Measurements from ENCODE around the gene MTHFR. TPM values are rescaled to one million over a fixed set of nuclear protein-coding genes. Genes with fewer than 3 reads are reported as not detected.

The MTHFR gene
- total RNA-seq, 1 experiment from 2014 or later = 18.2 TPM

DNA sequence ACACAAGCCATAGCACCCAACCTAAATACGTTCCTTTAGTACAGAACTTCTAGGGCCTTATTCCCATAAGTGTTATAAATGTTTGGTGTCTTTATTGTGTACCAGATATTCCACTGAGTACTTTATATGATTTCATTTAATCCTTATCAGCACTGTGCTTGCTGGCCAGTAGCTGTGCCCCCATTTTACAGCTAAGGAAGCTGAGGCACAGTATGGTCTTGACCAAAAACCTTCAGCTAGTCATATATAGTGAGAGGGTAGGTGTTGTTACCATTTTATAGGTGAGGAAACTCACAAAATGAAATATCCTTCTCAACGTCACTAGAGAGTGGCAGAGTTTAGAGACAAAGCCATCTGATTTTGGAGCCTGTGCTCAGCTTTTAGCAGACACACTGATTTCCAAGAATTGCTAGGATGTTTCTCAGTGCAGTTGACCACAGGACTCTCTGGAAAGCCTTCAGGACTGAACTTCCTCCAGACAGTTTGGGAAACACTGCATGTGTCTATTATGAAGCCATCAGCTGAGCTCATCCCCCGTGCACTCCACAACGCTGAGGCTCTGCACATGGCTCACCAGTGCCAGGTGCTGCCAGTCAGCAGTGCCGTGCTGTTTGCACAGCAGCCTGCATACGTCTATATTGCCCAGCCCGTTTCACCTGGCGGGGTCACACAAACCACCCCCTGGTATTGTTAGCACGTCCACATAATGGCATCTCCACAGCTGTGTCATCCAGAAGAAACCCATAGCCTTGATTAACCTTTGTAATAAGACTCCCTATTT is 26.4 kb upstream of the MTHFR start:
- H4K5ac ChIP-seq (ENCODE audit: insufficient read length, low read depth, low read length) = no peak overlapping the region
- no peak overlapping the region for H3K4ac ChIP-seq (ENCODE audit: low read depth, low read length)
- H3K4me2 ChIP-seq (ENCODE audit: insufficient read depth, insufficient read length, low read length) = no peak overlapping the region
- H3K18ac ChIP-seq (ENCODE audit: insufficient read length, low read depth, low read length) = no peak overlapping the region
- no peak overlapping the region for H2BK12ac ChIP-seq (ENCODE audit: insufficient read length, low read depth, low read length)
- H3K56ac ChIP-seq (ENCODE audit: insufficient read length, low read depth, low read length) = no peak overlapping the region
- H3K9ac ChIP-seq (ENCODE audit: extremely low read depth, insufficient read length, low read length) = no peak overlapping the region
- no peak overlapping the region for H3K23ac ChIP-seq (ENCODE audit: insufficient read length, low read depth, low read length)
- no peak overlapping the region for H2AFZ ChIP-seq (ENCODE audit: low read length)
- DNase-seq = no peak
- Mint-ChIP-seq H3K9me3 (no peaks in the 10 kb centered on the region), H3K27me3 (ENCODE audit: low read depth) (no peaks in the 10 kb centered on the region), H3K4me3 (no peak overlapping the region), H3K36me3 (ENCODE audit: insufficient read depth in 1 of 3, low read depth in 3 of 3) (peaks cover 40 to 89% (median 61%) of the 10 kb centered on the region in 3 experiments), H3K27ac (no peak overlapping the region), H3K4me1 (no peaks in the 10 kb centered on the region)
- no peak overlapping the region for H4K8ac ChIP-seq (replicated peaks; ENCODE audit: insufficient read length, low read depth, low read length)
- no peak overlapping the region for H4K91ac ChIP-seq (ENCODE audit: insufficient read length, low read depth, low read length)
- no CpG with 5 or more reads among the region's 9 CpGs for WGBS (ENCODE audit: extremely low coverage, insufficient read length, low lambda C conversion rate)
- H2BK5ac ChIP-seq (ENCODE audit: insufficient read length, low read length) = no peak overlapping the region
- H3K27me3 ChIP-seq (ENCODE audit: insufficient read depth, low read length) = no peaks in the 10 kb centered on the region
- TF ChIP-seq CTCF (conservative IDR thresholded peaks at IDR 0.05) = no peak
- no peaks in the 10 kb centered on the region for H4K20me1 ChIP-seq (ENCODE audit: control insufficient read depth, insufficient read depth, insufficient read length)
- no peak overlapping the region for H3K27ac ChIP-seq (ENCODE audit: insufficient read length, low read depth, low read length)
- H3K79me1 ChIP-seq (ENCODE audit: insufficient read depth, low read depth, low read length, poor library complexity, severe bottlenecking) = no peaks in the 10 kb centered on the region
- H3T11ph ChIP-seq (ENCODE audit: low read length) = no peak overlapping the region
- no peaks in the 10 kb centered on the region for H3K79me2 ChIP-seq (ENCODE audit: insufficient read depth, low read length)
- no peak overlapping the region for H3K14ac ChIP-seq (ENCODE audit: insufficient read depth, low read length)
- no peak overlapping the region for H2BK120ac ChIP-seq (ENCODE audit: low read depth, low read length, poor library complexity, severe bottlenecking)
- no peaks in the 10 kb centered on the region for H3K23me2 ChIP-seq (ENCODE audit: insufficient read length, low read depth, low read length, poor library complexity, severe bottlenecking)
- no peak overlapping the region for H2AK5ac ChIP-seq (ENCODE audit: insufficient read length, low read length)
- H3K4me1 ChIP-seq (ENCODE audit: insufficient read depth, low read length) = no peaks in the 10 kb centered on the region
- no peak overlapping the region for H2BK20ac ChIP-seq (ENCODE audit: low read depth, low read length, poor library complexity, severe bottlenecking)
- H2BK15ac ChIP-seq (ENCODE audit: low read depth, low read length) = no peak overlapping the region
- no peaks in the 10 kb centered on the region for H3K9me3 ChIP-seq (ENCODE audit: control insufficient read depth, low read depth, low read length)
